Right lobe of liver (tissue), 6 donors: Measurements from ENCODE around the gene CDK14. TPM values are rescaled to one million over a fixed set of nuclear protein-coding genes. Genes with fewer than 3 reads are reported as not detected.
"Not testable (repeated sequence)": the region's sequence is repeated elsewhere in the genome, so short reads cannot be mapped to it uniquely, and the experiment has no call there.

Experiments
- ATAC-seq, 4 donors: fragments of 200-7000 bp; cut with Tn5 transposase; one replicate each; pipeline ENCODE4 v1.9.1; 2020; ENCODE audit warnings: mild to moderate bottlenecking in 4 of 4, moderate library complexity in 4 of 4
- DNase-seq, 3 donors: peaks; one replicate each; pipeline ENCODE4 v3.0.0-alpha.2; 2020
- H3K27ac ChIP-seq, 3 donors: fragments of 200-600 bp; one replicate each; pipeline ENCODE4 v1.8.0; 2022
- H3K27me3 ChIP-seq, 2 donors: fragments of 200-600 bp; one replicate each; pipeline ENCODE4 v1.8.0; 2022
- H3K36me3 ChIP-seq, 4 donors: fragments of 200-600 bp; sonication (generic) in 1 of 4; one replicate each; pipeline versions ENCODE4 v1.5.1 to v1.8.0; 2017 to 2022; ENCODE audit warnings: control low read depth in 1 of 4
- H3K4me1 ChIP-seq, 4 donors: fragments of 200-600 bp; sonication (generic) in 1 of 4; one replicate each; pipeline versions ENCODE4 v1.5.1 to v1.8.0; 2017 to 2022; ENCODE audit warnings: control low read depth in 1 of 4
- H3K4me3 ChIP-seq, 3 donors: fragments of 200-600 bp; one replicate each; pipeline ENCODE4 v1.8.0; 2022
- H3K9me3 ChIP-seq, 4 donors: fragments of 200-600 bp; sonication (generic) in 1 of 4; one replicate each; pipeline versions ENCODE4 v1.5.1 to v1.8.0; 2017 to 2022; ENCODE audit warnings: control low read depth in 1 of 4
- POLR2A ChIP-seq: fragments of 450-650 bp; IDR thresholded peaks from one replicate; pipeline ENCODE4 v1.6.1; 2017; ENCODE audit warnings: antibody characterized with exemption, mild to moderate bottlenecking
- WGBS: methylation state at CpG from one replicate; pipeline ENCODE4 v1.1.6; 2018; ENCODE audit warnings: low coverage, low lambda C conversion rate; ENCODE audit not compliant: insufficient coverage; ENCODE audit errors: missing lambda C conversion rate; 5-methylcytosine and 5-hydroxymethylcytosine counted together
- intact Hi-C, 2 donors: fragments of 100-400 bp; cut with DNase I; formaldehyde crosslinking; loops; one replicate each; pipeline versions ENCODE4 v1.11.2 to v1.14.1; 2022
- total RNA-seq, 6 experiments: library from RNA; depleted of rRNA in 2 of 6; stranded (reverse); fragments of >200 nt in 2 of 6; fragmentation: NEBNext Ultra II Directional in 3 of 6; extraction: Animal tissue kit (Norgen Biotek cat#: 25700) in 3 of 6; gene quantifications; one replicate each; pipeline versions ENCODE4 v1.1.0 to v1.2.4, GENCODE V29; 2016 to 2023
- TF ChIP-seq, protein P1 (sequence below), 4 donors: fragments of 200-600 bp in 3 of 4; fragments of 450-650 bp in 1 of 4; IDR thresholded peaks; one replicate each; pipeline versions ENCODE4 v1.5.1 to v1.8.0; 2016 to 2022; ENCODE audit warnings: antibody characterized with exemption in 4 of 4, mild to moderate bottlenecking in 2 of 4
- donor health status: DM: no; HTN: yes; CAD: no.
- donor health status: DM: no; HTN: no; CAD: no.
- donor health status: DM: no; HTN: no; CAD: no.
- donor health status: DM: no; HTN: yes; CAD: no.
- donor health status: DM: no; HTN: yes; CAD: no.

The CDK14 gene
- total RNA-seq, 6 experiments from 2014 or later, result 12.6 to 28.7 (median 17.9) TPM

DNA sequence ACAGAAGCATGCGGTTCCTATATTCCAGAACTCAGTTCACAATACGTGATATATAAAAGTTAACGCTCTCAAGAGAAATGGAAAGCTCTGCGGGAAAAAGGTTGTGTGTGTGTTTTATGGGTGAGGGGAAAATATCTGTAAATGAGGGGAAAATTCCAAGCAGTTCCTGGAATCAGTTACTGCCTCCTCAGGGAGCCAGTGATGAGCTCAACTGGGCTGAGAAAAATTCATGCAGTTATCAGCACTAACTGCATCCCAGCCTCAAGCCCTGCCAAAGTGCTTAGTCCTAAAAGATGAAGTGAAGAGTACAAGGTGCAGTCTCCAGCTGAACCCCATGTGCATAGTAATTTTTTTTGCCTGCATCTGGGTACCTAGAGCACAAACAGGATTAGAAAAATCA is 191.9 kb downstream of the CDK14 start:
- H3K9me3 ChIP-seq, result no peaks in the 10 kb centered on the region
- TF ChIP-seq POLR2A, result no peak
- TF ChIP-seq, protein P1, sequence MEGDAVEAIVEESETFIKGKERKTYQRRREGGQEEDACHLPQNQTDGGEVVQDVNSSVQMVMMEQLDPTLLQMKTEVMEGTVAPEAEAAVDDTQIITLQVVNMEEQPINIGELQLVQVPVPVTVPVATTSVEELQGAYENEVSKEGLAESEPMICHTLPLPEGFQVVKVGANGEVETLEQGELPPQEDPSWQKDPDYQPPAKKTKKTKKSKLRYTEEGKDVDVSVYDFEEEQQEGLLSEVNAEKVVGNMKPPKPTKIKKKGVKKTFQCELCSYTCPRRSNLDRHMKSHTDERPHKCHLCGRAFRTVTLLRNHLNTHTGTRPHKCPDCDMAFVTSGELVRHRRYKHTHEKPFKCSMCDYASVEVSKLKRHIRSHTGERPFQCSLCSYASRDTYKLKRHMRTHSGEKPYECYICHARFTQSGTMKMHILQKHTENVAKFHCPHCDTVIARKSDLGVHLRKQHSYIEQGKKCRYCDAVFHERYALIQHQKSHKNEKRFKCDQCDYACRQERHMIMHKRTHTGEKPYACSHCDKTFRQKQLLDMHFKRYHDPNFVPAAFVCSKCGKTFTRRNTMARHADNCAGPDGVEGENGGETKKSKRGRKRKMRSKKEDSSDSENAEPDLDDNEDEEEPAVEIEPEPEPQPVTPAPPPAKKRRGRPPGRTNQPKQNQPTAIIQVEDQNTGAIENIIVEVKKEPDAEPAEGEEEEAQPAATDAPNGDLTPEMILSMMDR (IDR thresholded peaks at IDR 0.05), result no peak
- no peak for ATAC-seq
- peaks cover 0 to 3% (median 0%) of the 10 kb centered on the region in 4 donors for H3K4me1 ChIP-seq
- no peak overlapping the region for H3K4me3 ChIP-seq
- 74% methylated on average over 4 of the region's 4 CpGs for WGBS
- no peaks in the 10 kb centered on the region for H3K36me3 ChIP-seq
- DNase-seq, result no peak
- no peak overlapping the region for H3K27ac ChIP-seq
- H3K27me3 ChIP-seq, result no peaks in the 10 kb centered on the region
- intact Hi-C loops, result no loop called here

DNA sequence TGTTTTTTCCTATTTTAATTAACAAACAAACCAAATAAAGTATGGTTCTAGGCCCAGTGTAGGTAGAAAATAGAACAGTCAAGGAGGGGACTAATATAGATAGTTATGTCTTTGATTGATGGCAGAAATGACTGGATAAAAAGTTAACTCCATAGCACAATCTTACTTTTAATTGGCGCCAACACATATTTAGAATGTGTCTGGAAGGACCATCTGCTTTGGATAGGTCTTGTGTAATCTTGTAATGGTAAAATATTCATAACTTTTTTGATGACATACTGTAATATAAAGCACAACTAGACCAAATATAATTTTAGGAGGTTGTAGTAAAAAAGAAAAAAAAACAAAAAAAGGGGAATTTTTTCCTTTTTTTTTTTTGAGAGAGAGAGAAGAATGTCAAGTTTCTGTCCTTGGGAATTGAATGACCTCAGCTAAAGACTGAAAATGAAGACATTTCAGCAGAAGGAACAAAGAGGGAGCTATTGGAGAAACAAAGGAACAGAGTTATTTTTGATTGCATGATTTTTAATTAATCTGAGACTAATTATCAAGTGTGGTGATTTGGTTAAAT is 193.7 kb downstream of the CDK14 start:
- H3K4me1 ChIP-seq, result peaks cover 0 to 3% (median 0%) of the 10 kb centered on the region in 4 donors
- intact Hi-C loops, result no loop called here
- DNase-seq (no peak), ATAC-seq (no peak)
- no peaks in the 10 kb centered on the region for H3K36me3 ChIP-seq
- WGBS, result 100% methylated on average over 1 of the region's 1 CpG
- H3K4me3 ChIP-seq, result no peak overlapping the region
- no peaks in the 10 kb centered on the region for H3K27me3 ChIP-seq
- H3K9me3 ChIP-seq, result no peaks in the 10 kb centered on the region
- H3K27ac ChIP-seq, result no peak overlapping the region
- TF ChIP-seq, protein P1 (IDR thresholded peaks at IDR 0.05), result no peak
- TF ChIP-seq POLR2A, result no peak

DNA sequence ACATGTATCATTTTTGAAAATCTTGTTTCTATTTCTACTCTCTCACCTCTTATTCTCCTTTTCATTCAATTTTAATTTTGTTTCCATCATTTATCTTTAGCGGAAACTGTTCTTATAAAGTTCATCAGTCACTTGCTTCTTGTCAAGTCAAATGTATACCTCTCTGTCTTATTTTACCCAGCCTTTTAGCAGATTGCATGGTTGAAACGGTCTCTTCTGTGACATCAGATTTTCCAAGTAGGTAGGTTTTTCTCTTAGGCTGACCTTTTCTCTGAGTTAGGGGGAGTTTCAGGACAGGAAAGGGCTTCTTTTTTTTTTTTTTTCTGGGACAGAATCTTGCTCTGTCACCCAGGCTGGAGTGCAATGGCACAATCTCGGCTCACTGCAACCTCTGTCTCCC is 195.5 kb downstream of the CDK14 start:
- ATAC-seq (no peak), DNase-seq (no peak)
- Histone ChIP-seq H3K4me1 (peaks cover 0 to 3% (median 0%) of the 10 kb centered on the region in 4 donors), H3K27me3 (no peaks in the 10 kb centered on the region), H3K36me3 (no peaks in the 10 kb centered on the region), H3K4me3 (no peak overlapping the region), H3K9me3 (no peaks in the 10 kb centered on the region), H3K27ac (no peak overlapping the region)
- intact Hi-C loops, result no loop called here
- TF ChIP-seq POLR2A, result no peak
- TF ChIP-seq, protein P1 (IDR thresholded peaks at IDR 0.05), result no peak
- WGBS, result 67% methylated on average over 3 of the region's 3 CpGs

DNA sequence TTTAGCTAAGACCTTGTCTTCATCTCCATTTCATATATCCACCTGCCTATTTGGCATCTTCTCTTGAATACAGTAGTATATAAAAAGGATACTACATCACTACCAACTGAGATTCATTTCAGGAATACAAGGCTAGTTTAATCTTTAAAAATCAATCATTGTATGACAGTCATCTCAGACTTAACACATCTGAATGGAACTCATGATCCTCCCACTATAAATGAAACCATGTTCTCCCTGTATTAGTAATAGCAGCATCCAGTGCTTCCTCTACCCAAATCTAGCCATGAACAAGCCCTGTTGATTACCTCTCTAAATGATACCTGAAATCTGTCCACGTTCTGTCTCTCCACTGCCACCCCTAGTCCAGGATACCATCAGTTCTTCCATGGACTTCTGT is 196.2 kb downstream of the CDK14 start:
- no peak for ATAC-seq
- Histone ChIP-seq H3K36me3 (no peaks in the 10 kb centered on the region), H3K4me3 (no peak overlapping the region), H3K27ac (no peak overlapping the region), H3K27me3 (no peaks in the 10 kb centered on the region), H3K9me3 (no peaks in the 10 kb centered on the region), H3K4me1 (peaks cover 0 to 3% (median 0%) of the 10 kb centered on the region in 4 donors)
- DNase-seq, result no peak
- intact Hi-C loops, result no loop called here
- 92% methylated on average over 1 of the region's 1 CpG for WGBS
- no peak for TF ChIP-seq POLR2A
- TF ChIP-seq, protein P1 (IDR thresholded peaks at IDR 0.05), result no peak

DNA sequence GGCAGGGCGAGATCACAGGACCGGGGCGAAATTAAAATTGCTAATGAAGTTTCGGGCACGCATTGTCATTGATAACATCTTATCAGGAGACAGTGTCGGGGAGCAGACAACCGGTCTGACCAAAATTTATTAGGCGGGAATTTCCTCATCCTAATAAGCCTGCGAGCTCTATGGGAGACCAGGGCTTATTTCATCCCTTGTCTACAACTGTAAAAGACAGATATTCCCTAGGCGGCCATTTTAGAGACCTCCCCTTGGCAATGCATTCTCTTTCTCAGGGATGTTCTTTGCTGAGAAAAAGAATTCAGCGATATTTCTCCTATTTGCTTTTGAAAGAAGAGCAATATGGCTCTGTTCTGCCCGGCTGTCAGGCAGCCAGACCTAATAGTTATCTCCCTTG is 198.1 kb downstream of the CDK14 start:
- ATAC-seq, H3K27me3 ChIP-seq, H3K36me3 ChIP-seq, H3K4me1 ChIP-seq, H3K9me3 ChIP-seq, H3K4me3 ChIP-seq, intact Hi-C loops, DNase-seq, H3K27ac ChIP-seq: not testable (repeated sequence)
- 100% methylated on average over 3 of the region's 12 CpGs for WGBS
